ENCODE measurements around the gene MZT2B.
"Not testable (repeated sequence)": the region's sequence is repeated elsewhere in the genome, so short reads cannot be mapped to it uniquely, and the experiment has no call there.

Gene MZT2B

GRCh38 chr2:130152816-130153595, 29.1 kb upstream of the MZT2B start:
- no peak for DNase-seq

- not testable (repeated sequence) for DNase-seq
These were observed 28.2 kb upstream of the MZT2B start for GRCh38 chr2:130153721-130154422.

- not testable (repeated sequence) for DNase-seq
These were observed 27.7 kb upstream of the MZT2B start for GRCh38 chr2:130154423-130154770.

GRCh38 chr2:130154773-130155765, 27.0 kb upstream of the MZT2B start:
- DNase-seq: no peak

- DNase-seq: not testable (repeated sequence)
These were observed 26.0 kb upstream of the MZT2B start for GRCh38 chr2:130155956-130156623.

DNA sequence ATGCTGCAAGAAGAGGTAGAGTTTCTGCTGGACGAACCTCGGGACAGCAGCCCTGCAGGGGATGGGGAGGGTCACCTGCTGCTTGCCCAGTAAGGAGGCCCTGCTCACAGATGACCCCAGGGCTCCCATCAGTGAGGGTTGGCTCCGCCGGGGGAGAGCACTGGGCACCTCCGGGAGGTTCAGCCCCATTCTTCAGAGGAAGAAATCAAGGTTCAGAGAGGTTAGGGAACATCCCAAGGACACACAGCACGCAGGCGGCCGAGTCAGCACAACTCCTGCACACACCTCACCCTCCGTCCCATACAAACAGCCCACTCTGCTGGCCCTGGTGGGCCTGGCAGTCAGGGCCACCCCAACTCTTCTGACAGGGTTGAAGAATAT, 25.4 kb upstream of the MZT2B start:
- DNase-seq: no peak

GRCh38 chr2:130157354-130157753, 24.7 kb upstream of the MZT2B start:
- not testable (repeated sequence) for DNase-seq

GRCh38 chr2:130157825-130158514, 24.1 kb upstream of the MZT2B start:
- DNase-seq: not testable (repeated sequence)

DNA sequence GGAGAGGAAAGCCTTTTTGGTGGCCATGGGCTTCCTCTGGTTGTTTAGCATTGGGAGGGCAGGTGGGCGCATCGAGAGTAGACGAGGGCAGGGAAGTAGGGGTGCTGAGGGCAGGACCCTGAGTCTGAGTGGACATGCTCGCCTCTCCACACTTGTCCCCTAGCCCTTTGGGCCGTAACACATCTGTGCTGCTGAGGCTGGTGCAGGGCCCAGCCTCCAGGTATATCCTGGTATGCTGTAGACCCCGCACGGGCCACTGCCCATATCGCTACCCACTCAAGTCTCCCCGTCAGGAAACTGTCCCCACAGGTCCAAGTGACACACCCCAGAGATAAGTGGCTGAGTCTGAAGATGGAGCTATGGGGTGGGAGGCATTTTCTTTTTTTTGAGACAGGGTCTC, 23.4 kb upstream of the MZT2B start:
- no peak for DNase-seq

- DNase-seq: not testable (repeated sequence)
These were observed 22.7 kb upstream of the MZT2B start for GRCh38 chr2:130159376-130159775.

GRCh38 chr2:130160131-130160530, 21.9 kb upstream of the MZT2B start:
- no peak for DNase-seq

- not testable (repeated sequence) for DNase-seq
These were observed 21.0 kb upstream of the MZT2B start for GRCh38 chr2:130160838-130161705.

DNA sequence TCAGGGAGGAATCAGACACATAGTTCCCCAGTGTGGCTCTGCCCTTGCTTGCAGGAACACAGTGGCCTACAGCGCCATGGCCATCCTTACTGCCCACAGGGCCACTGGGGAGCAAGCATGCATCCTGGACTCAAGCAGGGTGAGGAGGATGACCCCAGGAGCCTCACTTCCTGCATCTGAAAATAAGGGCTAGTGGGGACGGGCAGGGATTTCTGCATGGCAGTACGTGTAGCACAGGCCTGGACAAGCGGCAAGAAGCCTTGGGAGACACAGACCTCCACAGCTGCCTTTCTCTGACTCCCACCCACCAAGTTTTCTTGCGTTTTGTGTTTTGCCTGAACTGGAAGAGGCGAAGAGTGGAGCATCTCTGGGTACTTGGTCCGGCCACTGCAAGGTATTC, 19.6 kb upstream of the MZT2B start:
- DNase-seq: not testable (repeated sequence)

- no peak for DNase-seq
These were observed 19.1 kb upstream of the MZT2B start for GRCh38 chr2:130162968-130163367.

DNA sequence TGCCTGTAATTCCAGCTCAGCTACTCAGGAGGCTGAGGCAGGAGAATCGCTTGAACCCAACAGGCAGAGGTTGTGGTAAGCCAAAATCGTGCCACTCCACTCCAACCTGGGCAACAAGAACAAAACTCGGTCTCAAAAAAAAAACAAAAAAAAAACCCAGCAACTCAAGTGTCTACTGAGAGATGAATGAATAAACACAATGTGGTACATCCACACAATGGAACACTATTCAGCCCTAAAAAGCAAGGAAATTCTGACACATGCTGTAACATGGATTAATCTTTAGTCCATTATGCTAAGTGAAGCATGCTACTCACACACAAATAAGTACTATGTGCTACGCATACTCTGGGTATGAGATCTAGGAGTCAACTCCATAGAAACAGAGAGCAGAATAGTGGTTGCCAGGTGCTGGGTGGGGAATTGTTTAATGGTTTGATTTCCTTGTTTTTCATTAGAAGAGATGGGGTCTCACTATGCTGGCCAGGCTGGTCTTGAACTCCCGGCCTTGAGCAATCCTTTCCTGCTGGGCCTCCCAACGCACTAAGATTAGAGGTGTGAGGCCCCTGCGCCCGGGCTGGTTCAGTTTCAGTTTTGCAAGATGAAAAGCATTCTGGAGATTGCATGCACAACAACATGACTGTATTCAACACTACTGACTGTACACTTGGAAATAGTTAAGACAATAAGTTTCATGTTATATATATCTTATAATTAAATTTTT, 16.6 kb upstream of the MZT2B start:
- DNase-seq: no peak

DNA sequence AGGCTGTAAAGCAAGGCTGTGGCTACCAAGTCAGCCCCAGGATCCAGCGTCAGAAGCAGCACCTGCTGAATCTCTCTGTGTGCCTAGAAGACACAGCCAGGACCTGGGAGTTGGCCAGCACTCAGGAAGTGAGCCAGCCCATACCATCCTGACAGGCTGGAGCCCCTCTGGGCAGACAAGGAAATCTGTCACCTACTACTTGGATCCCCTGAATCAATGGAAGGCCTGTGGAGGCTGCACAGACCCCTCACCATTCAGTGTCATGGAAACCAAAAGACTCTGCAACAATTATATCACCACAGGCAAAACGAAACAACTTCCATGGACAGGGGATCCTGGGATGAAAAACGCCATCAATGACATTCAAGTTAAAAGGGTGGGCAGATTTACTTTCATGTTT, 15.5 kb upstream of the MZT2B start:
- not testable (repeated sequence) for DNase-seq

GRCh38 chr2:130169163-130169562, 12.9 kb upstream of the MZT2B start:
- DNase-seq: not testable (repeated sequence)

DNA sequence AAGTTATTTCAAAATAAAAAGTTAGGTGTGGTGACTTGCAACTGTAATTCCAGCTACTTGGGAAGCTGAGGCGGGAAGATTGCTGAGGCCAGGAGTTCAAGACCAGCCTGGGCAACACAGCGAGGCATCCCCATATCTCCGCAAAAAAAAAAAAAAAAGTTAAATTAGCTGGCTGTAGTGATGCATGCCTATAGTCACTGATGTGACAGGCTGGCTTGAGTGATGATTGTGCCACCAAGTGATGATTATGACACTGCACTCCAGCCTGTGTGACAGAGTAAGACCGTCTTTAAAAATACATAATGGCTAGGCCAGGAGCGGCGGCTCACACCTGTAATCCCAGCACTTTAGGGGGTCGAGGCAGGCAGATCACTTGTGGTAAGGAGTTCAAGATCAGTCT, 12.2 kb upstream of the MZT2B start:
- no peak for DNase-seq

GRCh38 chr2:130174866-130175265, 7.2 kb upstream of the MZT2B start:
- DNase-seq: not testable (repeated sequence)
